ENCODE measurements around the gene ADAM29. TPM values are rescaled to one million over a fixed set of nuclear protein-coding genes. Genes with fewer than 3 reads are reported as not detected.

The ADAM29 gene
- total and polyA plus RNA-seq, 2 experiments from 2014 or later: not detected

- Mint-ChIP-seq H3K27ac (no peak overlapping the region), H3K36me3 (ENCODE audit: low read depth) (peaks cover 10% of the 10 kb centered on the region), H3K4me3 (no peak overlapping the region), H3K27me3 (ENCODE audit: insufficient read depth, low read depth, poor library complexity) (no peaks in the 10 kb centered on the region), H3K9me3 (peaks cover 20% of the 10 kb centered on the region), H3K4me1 (no peaks in the 10 kb centered on the region)
- Histone ChIP-seq H3F3A (replicated peaks; ENCODE audit: low read depth) (no peaks in the 10 kb centered on the region), H3K79me2 (replicated peaks; ENCODE audit: insufficient read depth) (no peaks in the 10 kb centered on the region), H4K20me1 (replicated peaks; ENCODE audit: insufficient read depth) (no peaks in the 10 kb centered on the region), H3K36me3 (ENCODE audit: insufficient read depth) (no peaks in the 10 kb centered on the region), H3K4me2 (no peak overlapping the region), H3K27me3 (ENCODE audit: insufficient read depth) (no peaks in the 10 kb centered on the region), H3K27ac (ENCODE audit: low read depth) (no peak overlapping the region), H3K4me3 (no peak overlapping the region), H3K9me2 (ENCODE audit: insufficient read depth) (0 out of 2 replicates have a peak, but pooled peaks cover 7% of the 10 kb centered on the region), H3K4me1 (ENCODE audit: insufficient read depth) (no peaks in the 10 kb centered on the region), H2AFZ (no peak overlapping the region)
- no peak for DNase-seq (ENCODE audit: low spot score)
- ATAC-seq: no peak
- no peak for TF ChIP-seq REST (IDR thresholded peaks at IDR 0.05; ENCODE audit: unreplicated experiment)
- TF ChIP-seq JUNB (IDR thresholded peaks at IDR 0.05; ENCODE audit: unreplicated experiment): no peak
- no peak for TF ChIP-seq EZH2 (IDR thresholded peaks at IDR 0.05; ENCODE audit: low read depth, unreplicated experiment)
- TF ChIP-seq ZNF331 (CRISPR knock-in tag; IDR thresholded peaks at IDR 0.05; ENCODE audit: low read depth): no peak
- TF ChIP-seq CREB1 (CRISPR knock-in tag; IDR thresholded peaks at IDR 0.05; ENCODE audit: low read depth): no peak
- TF ChIP-seq ETS1 (IDR thresholded peaks at IDR 0.05): no peak
- TF ChIP-seq ZNF114 (CRISPR knock-in tag; IDR thresholded peaks at IDR 0.05): no peak
- no peak for TF ChIP-seq CTCF (conservative IDR thresholded peaks at IDR 0.05; ENCODE audit: low read depth in 2 of 2)
- no peak for TF ChIP-seq STAT1 (IDR thresholded peaks at IDR 0.05; ENCODE audit: unreplicated experiment)
- no peak for TF ChIP-seq POLR2AphosphoS5 (IDR thresholded peaks at IDR 0.05; ENCODE audit: low read depth)
- TF ChIP-seq EZH2phosphoT487 (IDR thresholded peaks at IDR 0.05; ENCODE audit: unreplicated experiment): no peak
- TF ChIP-seq NANOG (IDR thresholded peaks at IDR 0.05; ENCODE audit: borderline replicate concordance): no peak
- no peak for TF ChIP-seq ZNF462 (CRISPR knock-in tag; IDR thresholded peaks at IDR 0.05)
Measured at GRCh38 chr4:174989791-174990190, 71.6 kb downstream of the ADAM29 start.

Data from GM23338 (cell line).